Stomach (tissue), 4 donors: ENCODE measurements around the gene ZZZ3.

Source experiments
- EP300 ChIP-seq: sonication (generic); formaldehyde crosslinking; IDR thresholded peaks from one replicate; pipeline ENCODE4 v1.6.1; 2017; ENCODE audit warnings: antibody characterized with exemption
- POLR2A ChIP-seq, 4 donors: fragments of 450-650 bp; IDR thresholded peaks; one replicate each; pipeline ENCODE4 v1.6.1; 2016; ENCODE audit warnings: antibody characterized with exemption in 4 of 4, control low read depth in 2 of 4, mild to moderate bottlenecking in 1 of 4, moderate library complexity in 1 of 4

- TF ChIP-seq POLR2A (IDR thresholded peaks at IDR 0.05): no peak
- no peak for TF ChIP-seq EP300
Observed at GRCh38 chr1:77658271-77658670, 24.2 kb downstream of the ZZZ3 start.
